Hippocampal formation (tissue), 2 donors: ENCODE results near the gene POLD4.
A peak's percentile ranks its signal among the peaks of the same experiment; 100 is the strongest.

ENCODE experiments used
- DNase-seq, 2 donors: peaks; one replicate each; lab custom pipeline; 2025; lab: John Stamatoyannopoulos, UW

The POLD4 gene

DNA sequence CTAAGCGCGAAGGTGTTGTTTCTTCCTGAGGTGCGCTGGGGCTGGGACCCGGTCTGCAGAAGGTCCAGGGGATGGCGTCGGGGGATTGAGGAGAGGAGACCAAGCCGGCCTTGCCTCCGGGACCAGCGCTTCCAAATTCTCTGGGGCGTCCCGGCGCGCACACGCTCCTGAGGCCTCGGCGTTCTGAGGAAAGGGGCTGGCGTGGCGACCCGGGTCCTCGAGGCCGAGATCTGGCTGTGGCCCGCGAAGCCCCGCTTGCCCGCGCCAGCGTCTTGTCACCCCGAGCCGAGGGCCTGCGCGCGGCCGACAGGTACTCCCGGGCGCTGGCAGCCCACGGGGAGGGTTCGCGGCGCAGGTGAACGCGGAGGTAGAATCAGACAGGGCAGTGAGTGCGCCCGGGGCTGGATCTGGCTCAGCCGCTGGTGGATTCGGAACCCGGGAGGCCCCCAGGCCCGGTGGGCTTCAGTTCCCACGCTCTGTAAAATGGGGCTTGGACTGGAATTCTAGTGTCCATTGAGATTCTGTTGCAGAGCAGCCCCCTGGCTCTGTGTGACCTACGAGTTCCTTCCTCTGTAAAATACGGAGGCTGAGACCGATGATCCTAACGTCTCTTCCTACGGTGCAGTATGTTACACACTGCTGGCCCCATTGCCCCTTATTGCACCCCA lies 35.3 kb downstream of the POLD4 start:
- no peak for DNase-seq

DNA sequence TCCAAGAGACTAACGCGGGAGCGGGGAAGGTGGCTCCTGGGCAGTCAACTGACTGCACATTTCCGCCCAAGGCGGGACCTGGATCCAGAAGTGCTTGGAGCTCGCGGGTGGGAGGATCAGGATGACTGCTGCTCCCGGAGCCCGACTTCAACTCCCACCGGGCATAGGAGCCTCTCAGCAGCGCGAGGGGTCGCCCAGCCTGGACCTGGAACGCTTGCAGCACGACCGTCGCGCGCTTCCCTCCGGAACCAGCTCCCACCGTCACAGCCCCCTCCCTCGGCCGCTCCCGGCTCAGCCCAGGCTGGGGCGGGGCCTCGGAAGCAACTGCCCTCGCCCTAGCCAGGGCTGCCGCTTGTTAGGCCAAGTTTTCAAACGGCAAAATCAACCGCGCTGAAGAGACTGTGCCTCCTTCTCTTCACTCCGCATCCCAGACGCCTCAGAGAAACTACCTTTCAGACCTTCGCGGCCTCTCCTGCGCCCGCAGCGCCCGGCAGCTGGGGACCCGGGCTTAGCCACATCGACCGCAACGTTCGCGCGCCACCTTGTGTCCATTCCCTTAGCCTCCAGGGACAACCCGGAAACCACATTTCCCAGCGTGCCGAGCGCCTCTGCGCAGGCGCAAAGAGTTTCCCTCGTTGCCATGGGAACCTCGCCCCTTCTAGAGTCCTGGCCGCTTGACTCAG lies 36.0 kb downstream of the POLD4 start:
- peak; percentile 91 to 93 for DNase-seq

DNA sequence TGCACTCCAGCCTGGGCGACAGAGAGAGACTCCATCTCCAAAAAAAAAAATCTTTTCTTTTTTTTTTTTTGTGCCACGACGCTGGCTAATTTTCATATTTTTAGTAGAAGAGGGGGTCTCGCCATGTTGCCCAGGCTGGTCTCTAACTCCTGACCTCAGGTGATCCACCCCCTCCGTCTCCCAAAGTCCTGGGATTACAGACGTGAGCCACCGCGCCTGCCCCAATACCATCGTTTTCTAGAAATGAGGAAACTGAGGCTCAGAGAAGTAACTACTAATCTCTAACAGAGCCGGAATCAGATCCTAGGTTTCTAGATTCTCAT lies 36.5 kb downstream of the POLD4 start:
- DNase-seq, result no peak

DNA sequence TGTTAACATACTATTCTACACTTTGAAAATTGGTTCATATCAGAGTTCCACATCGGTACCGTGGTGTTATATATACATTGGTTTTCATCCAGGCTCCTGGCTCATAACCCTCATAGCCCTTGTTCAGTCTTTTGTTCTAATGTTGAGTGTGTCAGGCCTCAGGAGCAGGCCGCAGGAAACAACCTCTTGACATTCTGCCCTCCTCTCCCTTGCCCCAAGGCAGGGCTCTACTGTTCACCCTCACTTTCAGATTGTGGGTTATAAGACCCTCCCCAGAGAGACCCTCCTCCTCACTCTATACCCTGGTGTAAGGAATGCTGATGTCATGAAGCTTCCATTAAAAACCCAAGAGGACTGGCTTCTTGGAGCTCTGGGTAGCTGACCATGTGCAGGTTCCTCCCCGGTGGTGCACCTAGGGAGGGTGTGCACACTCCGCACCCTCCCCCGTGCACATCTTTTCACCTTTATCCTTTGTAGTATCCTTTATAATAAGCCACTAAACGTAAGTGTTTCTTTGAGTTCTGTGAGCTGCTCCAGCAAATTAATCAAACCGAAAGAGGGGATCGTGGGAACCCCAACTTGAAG lies 37.9 kb downstream of the POLD4 start:
- no peak for DNase-seq

DNA sequence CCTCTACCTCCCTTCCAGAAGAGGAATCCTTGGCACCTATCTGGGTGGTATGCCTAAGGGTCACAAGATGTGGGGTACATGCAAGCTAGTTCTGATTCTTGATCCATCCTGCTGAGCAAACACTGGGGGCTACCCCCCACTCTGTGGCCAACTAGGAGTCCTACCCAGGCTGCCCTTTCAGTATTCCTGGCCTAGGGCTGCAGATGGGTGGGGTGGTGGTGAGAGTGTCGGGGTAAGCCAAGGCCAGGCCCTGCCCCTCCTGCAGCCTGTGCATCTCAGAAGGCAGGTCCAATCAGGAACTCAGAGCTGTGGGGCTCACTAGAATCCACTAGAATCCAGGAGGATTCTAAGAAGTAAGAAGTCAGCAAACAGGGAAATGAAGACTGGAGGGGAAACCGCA lies 39.1 kb downstream of the POLD4 start:
- DNase-seq, result no peak

DNA sequence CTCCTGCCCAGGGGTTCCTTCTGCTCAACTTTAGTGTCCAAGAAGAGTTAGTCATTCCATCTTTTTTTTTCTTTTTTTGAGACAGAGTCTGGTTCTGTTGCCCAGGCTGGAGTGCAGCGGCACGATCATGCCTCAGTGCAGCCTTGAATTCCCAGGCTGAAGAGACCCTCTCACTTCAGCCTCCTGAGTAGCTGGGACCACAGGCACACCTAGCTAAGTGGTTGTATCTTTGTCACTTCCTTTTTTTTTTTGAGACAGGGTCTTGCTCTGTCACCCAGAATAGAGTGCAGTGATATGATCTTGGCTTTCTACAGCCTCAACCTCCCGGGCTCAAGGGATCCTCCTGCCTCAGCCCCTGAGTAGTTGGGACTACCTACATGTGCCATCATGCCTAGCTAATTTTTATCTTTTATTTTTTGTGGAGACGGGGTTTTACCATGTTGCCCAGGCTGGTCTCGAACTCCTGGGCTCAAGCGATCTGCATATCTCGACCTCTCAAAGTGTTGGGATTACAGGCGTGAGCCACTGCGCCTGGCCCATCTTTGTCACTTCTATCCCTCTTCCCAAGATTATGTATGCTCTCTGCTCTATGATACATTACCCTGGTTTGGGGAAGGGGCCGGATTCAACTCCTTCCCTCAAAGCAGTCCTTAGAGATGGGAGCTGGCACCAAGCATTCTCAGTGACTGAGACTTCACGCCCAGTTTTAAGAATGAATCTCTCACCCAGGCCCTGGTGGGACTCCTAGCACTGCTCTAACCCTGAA lies 40.0 kb downstream of the POLD4 start:
- DNase-seq, result no peak

DNA sequence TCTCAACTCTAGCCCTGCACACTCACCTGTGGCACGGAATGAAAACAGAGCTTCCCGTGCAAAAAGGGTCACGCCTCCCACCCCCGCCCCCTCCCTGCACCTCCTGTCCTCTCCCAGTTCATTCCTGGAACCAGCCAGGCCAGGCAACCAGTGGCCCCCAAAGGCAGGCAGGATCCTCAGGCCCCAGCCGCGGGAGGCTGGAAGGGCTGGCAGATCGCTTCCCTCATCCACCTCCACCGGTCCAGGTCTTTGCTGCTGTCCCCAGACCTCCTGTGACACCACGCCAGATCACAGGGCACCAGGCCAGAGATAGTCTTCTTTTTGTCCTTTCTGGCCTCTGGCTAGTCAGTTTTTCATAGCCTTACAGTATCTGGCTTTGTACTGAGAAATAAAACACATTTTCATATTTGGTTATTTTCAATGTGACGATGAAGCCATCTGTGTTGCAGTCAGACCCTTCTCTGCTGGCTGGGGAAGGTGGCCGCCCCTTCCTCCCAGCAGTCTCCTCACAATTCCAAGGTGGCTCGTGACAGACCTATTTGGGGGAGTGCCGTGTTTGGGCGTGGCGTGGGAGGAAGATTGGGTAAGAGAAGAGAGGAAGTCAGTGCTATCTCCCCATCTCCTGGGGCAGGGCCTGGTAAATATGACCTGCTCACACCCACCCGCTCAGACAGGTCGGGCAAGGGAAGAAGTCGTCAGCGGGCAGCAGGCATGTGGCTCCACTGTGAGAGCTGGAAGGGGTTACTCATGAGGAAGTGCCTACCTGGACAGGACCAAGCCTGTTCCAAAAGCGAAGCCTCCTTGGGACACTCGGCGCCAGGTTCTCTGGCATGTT lies 40.9 kb downstream of the POLD4 start:
- no peak for DNase-seq

DNA sequence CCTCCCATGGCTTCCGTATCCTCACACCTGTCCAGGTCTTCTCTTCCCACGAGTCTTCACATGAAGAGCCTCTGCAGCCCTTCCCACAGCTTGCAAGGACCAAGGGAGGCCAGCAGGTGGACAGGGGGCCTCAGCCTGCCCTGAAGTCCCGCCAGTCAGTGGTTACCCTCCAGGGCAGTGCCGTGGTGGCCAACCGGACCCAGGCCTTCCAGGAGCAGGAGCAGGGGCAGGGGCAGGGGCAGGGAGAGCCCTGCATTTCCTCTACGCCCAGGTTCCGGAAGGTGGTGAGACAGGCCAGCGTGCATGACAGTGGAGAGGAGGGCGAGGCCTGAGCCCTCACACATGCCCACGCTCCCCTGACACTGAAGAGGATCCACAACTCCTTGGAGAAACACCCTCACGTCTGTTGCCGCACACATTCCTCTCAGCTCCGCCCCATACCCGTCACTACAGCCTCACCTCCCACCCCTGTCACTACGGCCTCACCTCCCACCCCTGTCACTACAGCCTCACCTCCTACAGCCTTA lies 41.7 kb downstream of the POLD4 start:
- DNase-seq, result no peak

DNA sequence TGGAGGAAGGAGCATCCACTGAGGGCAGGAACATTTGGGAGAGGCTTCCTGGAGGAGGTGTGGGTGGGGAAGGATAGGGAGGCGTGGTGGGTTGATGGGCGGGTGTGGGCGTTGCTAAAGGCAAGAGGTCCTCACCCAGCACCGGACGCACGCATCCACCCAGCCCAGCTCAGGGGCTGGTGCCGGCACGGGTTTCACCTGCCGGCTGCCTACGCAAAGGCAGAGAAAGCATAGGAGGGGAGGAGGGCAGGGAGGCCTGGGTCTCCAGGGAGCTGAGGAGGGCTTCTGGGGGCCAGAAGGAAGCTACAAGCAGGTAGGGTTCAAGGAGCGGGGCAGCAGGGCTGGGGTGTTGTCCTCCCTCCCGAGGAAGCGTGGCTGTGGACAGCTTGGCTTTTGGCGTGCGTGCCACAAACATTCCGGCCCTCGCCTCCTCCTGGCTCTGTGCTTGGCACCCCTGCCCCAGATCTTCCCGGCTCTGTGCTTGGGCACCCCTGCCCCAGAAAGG lies 42.2 kb downstream of the POLD4 start:
- no peak for DNase-seq

DNA sequence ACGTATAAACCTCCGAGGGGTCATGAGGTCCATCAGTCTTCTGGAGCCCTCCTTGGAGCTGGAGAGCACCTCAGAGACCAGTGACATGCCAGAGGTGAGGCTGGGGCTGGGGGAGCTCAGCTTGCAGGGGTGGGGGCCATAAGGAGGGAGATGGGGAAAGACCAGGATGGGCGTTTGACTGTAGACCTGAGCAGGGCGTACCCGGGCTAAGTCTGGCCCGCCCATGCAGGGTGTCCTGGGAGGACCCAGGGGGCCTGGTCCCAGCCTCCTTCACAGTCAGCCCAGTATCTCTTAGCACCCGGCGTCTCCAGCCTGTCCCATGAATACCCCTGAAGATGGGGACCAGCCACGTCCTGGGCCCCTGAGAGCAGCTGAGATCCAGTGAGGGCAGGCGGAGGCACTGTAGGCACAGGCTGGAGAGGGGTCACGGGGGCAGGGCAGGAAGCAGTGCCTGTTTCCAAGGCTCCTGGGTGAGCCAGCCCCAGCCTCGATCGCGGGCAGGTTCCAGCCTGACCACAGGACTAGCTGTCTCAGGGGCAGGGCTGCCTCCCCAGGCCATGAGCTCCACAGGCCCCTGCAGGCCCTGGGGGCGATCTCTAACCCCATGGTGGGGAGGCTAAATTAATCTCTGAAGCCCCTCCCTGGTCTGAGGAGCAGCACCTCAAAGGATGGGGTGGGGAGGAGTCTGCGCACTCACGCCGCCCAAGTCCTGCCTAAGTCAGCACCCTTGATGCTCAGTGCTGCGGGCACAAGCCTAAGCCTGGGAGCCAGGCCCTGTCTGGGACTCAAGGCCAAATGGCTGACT lies 42.9 kb downstream of the POLD4 start:
- no peak for DNase-seq

DNA sequence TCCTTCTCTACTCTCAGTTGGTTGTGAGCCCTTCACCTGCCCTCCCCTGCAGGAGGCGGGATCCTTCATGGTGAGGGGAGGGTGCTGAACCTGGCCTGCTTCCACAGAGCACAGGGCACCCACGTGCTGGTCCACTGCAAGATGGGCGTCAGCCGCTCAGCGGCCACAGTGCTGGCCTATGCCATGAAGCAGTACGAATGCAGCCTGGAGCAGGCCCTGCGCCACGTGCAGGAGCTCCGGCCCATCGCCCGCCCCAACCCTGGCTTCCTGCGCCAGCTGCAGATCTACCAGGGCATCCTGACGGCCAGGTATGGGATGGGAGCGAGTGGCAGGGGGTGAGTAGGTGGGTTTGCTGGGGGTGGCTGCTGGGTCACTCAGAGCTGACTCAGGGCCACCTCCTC lies 43.7 kb downstream of the POLD4 start:
- DNase-seq, result no peak

DNA sequence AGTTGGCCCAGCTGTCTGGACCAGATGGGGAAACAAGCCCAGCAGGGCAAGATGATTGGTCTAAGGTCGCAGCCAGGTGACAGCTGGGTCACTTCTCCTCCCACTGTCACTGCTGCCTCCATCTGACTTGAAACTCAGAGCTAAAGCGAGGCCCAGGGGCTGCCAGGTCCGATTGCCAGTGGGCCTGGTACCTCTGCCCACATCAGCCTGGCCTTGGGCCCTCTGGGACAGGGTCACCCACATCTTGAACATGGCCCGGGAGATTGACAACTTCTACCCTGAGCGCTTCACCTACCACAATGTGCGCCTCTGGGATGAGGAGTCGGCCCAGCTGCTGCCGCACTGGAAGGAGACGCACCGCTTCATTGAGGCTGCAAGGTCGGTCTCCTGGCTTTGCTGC lies 44.2 kb downstream of the POLD4 start:
- DNase-seq, result no peak

DNA sequence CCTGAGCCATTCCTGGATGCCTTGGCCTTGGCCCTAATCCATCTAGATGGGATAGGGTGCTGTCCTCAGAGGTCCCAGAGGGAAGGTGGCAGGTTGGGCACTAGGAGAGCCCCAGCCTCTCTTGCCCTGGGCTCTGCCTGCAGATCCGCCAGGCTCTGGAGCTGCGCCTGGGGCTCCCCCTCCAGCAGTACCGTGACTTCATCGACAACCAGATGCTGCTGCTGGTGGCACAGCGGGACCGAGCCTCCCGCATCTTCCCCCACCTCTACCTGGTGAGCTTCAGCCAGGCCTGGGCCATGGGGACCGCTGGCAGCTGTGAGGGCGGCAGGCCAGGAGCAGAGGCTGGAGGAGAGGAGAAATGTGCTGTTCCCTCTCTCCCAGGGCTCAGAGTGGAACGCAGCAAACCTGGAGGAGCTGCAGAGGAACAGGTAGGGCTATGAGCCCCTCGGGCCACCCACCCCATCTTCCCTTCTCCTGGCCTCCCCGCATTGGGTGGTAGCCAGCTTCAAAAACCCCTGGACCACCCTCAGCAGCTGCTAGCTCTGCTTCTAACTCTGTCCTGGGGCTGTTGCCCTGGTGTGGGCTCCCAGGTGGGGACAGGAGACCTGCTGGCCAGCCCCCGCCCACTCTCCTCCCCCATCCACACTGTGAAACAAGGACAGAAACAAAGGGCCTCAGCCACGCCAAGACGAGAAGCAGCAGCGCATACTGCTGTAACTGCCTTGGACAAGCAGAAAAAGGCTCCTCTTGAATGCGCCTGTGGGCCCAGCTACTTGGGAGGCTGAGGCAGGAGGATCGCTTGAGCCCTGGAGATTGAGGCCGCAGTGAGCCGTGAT lies 45.1 kb downstream of the POLD4 start:
- no peak for DNase-seq

DNA sequence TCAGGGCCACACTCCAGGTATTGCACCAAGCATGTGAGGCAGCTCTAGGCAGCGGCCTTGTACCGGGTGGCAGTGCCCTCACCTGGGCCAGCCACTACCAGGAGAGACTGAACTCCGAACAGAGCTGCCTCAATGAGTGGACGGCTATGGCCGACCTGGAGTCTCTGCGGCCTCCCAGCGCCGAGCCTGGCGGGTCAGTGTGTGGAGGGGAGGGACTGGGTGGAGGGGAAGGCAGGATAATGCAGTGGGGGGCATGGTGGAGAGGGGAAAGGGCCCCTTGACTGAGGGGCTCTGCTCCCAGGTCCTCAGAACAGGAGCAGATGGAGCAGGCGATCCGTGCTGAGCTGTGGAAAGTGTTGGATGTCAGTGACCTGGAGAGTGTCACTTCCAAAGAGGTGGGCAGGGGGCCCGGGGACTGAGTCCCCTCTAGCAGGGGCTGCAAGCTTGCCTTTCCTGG lies 45.8 kb downstream of the POLD4 start:
- no peak for DNase-seq

DNA sequence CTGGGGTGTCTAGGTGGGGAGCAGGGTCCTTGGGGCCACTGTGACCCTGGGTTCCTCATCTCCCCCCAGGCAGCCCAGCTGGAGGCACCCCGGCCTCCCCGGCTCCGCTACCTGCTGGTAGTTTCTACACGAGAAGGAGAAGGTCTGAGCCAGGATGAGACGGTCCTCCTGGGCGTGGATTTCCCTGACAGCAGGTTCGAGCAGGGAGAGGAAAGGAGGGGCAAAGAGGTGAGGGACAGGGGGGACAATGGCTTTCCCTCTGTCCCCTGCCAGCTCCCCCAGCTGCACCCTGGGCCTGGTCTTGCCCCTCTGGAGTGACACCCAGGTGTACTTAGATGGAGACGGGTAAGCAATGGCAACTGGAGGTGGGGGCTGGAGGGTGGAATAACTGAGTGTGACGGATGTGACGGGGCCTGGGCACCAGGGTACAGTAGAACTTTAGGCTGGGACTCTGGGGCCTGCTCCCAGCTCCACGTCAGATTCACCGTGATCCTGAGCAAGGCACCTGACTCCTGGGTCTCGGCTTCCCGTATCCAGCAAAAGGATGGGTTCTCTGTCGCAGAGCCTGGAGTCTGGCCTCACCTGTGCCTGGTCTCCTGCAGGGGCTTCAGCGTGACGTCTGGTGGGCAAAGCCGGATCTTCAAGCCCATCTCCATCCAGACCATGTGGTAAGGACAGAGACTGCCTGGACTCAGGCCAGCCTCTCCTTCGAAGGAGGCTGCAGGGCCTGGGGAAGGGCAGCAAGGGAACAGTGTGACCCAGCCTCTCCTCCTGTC lies 46.4 kb downstream of the POLD4 start:
- DNase-seq, result no peak

DNA sequence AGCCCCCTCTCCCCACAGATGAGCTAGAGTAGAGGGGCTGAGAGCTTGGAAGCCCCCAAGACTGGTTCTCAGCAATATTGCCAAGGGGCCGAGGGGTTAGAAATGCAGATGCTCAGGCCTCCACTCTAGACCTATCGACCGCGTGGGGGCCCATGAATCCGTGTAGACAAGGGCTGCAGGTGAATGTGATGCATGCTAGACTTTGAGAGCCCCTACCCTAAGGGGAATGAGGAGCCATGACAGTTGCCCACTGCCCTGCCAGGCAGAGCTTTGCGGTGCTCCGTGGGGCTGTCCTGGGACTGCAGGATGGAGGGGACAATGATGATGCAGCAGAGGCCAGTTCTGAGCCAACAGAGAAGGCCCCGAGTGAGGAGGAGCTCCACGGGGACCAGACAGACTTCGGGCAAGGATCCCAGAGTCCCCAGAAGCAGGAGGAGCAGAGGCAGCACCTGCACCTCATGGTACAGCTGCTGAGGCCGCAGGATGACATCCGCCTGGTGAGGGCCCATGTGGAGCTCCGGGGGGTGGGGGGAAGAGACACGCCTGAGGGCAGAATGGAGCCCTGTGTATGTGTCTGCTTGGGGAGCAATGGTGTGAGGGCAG lies 48.7 kb downstream of the POLD4 start:
- no peak for DNase-seq

DNA sequence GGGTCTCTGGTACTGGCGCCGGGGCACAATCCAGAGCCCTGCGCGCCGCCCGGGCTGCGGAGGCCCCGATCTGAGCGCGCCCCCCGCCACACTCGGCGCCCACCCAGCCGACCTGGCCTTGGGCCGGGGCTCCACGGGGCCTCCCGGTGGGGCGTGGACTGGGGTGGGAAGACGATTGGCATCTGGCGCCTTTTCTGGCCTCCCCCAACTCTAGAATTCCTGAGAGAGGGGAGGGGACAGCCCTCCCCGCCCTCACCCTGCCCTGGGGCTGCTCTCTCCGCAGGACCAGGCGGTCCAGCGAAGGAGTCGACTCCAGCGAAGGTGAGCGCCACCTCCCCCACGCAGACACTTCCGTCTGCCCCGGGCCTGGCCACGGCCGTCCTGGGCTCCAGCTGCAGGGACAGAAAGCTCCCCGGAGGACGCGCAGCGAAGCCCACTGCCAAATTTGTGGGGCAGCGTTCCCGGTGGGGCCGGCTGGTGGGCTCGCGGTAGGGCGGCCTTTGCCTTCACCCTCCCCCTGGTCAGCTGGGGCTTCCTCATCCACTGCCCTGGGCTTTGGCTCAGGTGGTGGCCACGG lies 49.4 kb downstream of the POLD4 start:
- DNase-seq, result no peak
